Hepatocyte (in vitro differentiated cells): ENCODE data around the gene URGCP.

Source experiments
- EZH2phosphoT487 ChIP-seq: fragments of 200-600 bp; sonication (generic); IDR thresholded peaks from one replicate; pipeline ENCODE4 v1.6.1; 2018; ENCODE audit warnings: antibody characterized with exemption, mild to moderate bottlenecking, low read depth, moderate library complexity; ENCODE audit not compliant: unreplicated experiment, severe bottlenecking
- TF ChIP-seq, protein P1 (sequence below): fragments of 200-600 bp; sonication (generic); IDR thresholded peaks from 2 replicates; pipeline ENCODE4 v1.5.1; 2016; ENCODE audit warnings: antibody characterized with exemption, mild to moderate bottlenecking; ENCODE audit not compliant: poor library complexity

GRCh38 chr7:43888993-43889945 is 17.1 kb downstream of the URGCP start:
- TF ChIP-seq EZH2phosphoT487 = no peak
- TF ChIP-seq, protein P1, sequence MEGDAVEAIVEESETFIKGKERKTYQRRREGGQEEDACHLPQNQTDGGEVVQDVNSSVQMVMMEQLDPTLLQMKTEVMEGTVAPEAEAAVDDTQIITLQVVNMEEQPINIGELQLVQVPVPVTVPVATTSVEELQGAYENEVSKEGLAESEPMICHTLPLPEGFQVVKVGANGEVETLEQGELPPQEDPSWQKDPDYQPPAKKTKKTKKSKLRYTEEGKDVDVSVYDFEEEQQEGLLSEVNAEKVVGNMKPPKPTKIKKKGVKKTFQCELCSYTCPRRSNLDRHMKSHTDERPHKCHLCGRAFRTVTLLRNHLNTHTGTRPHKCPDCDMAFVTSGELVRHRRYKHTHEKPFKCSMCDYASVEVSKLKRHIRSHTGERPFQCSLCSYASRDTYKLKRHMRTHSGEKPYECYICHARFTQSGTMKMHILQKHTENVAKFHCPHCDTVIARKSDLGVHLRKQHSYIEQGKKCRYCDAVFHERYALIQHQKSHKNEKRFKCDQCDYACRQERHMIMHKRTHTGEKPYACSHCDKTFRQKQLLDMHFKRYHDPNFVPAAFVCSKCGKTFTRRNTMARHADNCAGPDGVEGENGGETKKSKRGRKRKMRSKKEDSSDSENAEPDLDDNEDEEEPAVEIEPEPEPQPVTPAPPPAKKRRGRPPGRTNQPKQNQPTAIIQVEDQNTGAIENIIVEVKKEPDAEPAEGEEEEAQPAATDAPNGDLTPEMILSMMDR = no peak
